GM18519 (cell line): ENCODE data around the gene TMEM37.

Source experiments
- ATAC-seq: cut with Tn5 transposase; IDR thresholded peaks from one replicate; pipeline ENCODE4 v1.9.1; 2021; ENCODE audit warnings: mild to moderate bottlenecking, moderate library complexity; ENCODE audit not compliant: unreplicated experiment, low FRiP score

The TMEM37 gene

GRCh38 chr2:119431976-119432850 is 559 bp downstream of the TMEM37 start:
- ATAC-seq = no peak

DNA sequence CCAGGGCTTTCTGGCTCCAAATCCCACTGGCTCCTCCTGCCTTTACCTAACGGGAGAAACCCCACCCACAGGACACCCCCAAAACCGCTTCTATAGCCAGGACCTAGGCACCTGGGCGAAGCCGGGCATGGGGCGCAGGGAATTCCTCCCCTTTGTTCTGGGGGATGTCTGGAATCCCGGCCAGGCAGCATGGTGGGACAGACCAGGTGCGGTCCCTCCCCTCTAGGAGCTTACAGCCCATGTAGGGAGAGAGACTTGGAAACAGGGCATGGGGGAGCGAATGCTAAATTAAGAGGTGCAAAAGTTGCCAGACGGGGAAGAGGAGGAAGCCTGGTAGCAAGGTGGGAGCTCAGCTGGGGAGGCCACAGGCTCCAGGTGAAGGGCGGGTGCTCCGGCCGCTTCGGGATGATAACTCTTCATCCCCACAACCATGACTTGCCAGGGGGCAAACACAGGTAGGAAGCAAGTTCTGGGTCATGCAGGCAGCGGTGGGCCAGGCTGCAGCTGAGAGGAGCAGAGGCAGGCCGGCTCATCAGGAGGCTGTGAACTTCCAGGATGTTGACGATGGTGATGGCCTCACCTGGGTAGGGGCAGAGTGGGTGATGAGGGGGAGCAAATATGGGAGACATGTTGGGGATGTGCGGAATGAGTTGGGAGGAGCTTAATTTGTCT is 1.3 kb downstream of the TMEM37 start:
- no peak for ATAC-seq

- ATAC-seq = no peak
These were observed 2.1 kb downstream of the TMEM37 start for GRCh38 chr2:119433636-119434327.

DNA sequence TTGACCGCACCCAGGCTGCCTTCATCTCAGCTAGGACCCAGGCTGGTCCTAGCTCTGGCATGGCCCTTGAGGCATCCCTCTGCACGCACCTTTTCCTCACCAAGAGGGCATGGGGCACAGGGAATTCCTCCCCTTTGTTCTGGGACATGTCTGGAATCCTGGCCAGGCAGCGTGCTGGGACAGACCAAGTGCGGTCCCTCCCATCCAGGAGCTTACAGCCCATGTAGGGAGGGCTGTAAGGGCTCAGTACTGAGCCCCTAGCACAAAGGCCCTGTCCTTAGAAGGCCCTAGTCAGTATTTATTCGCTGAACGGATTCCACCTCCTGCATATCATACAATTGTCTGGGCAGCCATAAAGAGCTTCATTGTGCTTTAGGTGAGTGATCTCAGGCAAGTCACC is 3.0 kb downstream of the TMEM37 start:
- ATAC-seq = no peak

- ATAC-seq = no peak
These were observed 3.7 kb downstream of the TMEM37 start for GRCh38 chr2:119435081-119435952.

DNA sequence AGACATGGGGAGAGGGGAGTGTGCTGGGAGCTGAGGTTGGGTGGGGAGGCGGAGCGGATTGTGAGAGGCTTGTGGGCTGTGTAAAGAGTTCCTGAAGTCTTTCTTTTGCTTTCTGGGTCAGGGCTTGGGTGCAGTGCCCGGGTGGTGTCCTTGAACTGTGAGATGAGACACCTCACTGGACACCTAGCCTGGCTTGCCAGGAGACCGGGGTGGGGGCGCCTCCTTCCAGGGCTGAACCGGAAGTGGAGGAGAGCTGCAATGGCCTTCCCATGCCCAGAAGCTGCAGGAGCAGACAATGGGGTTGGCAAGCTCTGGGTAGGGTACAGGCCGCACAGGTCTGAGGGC is 4.3 kb downstream of the TMEM37 start:
- ATAC-seq = no peak

- no peak for ATAC-seq
These were observed 5.5 kb downstream of the TMEM37 start for GRCh38 chr2:119436993-119437772.

- ATAC-seq = no peak
These were observed 6.5 kb downstream of the TMEM37 start for GRCh38 chr2:119438128-119438656.

- ATAC-seq = no peak
These were observed 7.2 kb downstream of the TMEM37 start for GRCh38 chr2:119438726-119439284.

GRCh38 chr2:119439574-119440500 is 8.2 kb downstream of the TMEM37 start:
- ATAC-seq = no peak

DNA sequence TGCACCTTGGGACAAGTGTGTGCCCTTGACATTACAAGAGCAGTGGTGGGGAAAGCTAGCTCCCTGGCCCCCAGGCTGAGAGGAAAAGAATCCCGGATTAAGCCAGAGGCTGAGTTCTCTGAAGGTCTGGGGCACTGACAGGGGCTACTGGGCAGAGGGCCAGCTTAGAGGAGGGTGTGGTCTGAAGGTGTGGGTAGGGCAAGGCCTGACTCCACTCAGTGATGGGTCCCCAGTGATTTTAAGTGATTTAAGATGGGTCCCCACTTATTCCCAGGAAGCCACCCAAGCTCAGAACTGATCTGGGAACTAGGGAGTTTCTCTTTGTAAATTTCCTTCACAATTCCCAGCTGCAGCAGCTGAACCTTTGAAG is 8.8 kb downstream of the TMEM37 start:
- no peak for ATAC-seq

- no peak for ATAC-seq
These were observed 9.2 kb downstream of the TMEM37 start for GRCh38 chr2:119440873-119441272.

GRCh38 chr2:119441376-119442225 is 9.9 kb downstream of the TMEM37 start:
- ATAC-seq = no peak

GRCh38 chr2:119442226-119442619 is 10.6 kb downstream of the TMEM37 start:
- no peak for ATAC-seq

GRCh38 chr2:119442850-119443249 is 11.2 kb downstream of the TMEM37 start:
- no peak for ATAC-seq

DNA sequence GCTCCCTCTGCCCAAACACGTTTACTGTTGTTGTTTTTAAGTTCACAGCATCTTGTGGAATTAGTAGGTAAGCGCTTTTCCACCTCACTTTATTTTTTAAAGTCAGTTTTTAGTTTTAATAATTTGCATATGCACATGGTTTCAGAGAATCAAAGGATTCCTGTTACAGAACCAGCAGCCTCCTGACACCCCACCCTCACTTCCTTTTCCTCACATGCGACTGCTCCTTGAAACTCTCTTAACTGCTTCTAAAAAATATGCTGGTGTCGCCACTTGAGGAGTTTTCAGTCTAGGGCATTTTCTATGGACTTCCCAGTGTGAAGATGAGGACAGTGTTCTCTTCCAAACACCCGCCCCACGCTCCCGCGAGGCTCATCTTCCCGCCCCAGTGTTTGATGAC is 14.4 kb downstream of the TMEM37 start:
- no peak for ATAC-seq

- ATAC-seq = no peak
These were observed 16.9 kb downstream of the TMEM37 start for GRCh38 chr2:119448427-119449141.
